Mammary epithelial cell (primary cell): ENCODE measurements around the gene FCRL3.

Source experiments
- CTCF ChIP-seq, 2 donors: IDR thresholded peaks in 1 of 2; conservative IDR thresholded peaks in 1 of 2; 2 replicates each; pipeline ENCODE4 v1.5.1; 2011 to 2012; ENCODE audit warnings: inconsistent platforms in 2 of 2, low read length in 2 of 2, mild to moderate bottlenecking in 2 of 2, control low read depth in 1 of 2, low read depth in 1 of 2; ENCODE audit not compliant: insufficient read depth in 1 of 2; ENCODE audit errors: extremely low read depth in 1 of 2
- EZH2 ChIP-seq: IDR thresholded peaks from 2 replicates; pipeline ENCODE4 v1.6.1; 2012; ENCODE audit warnings: low read length, inconsistent platforms, borderline replicate concordance

GRCh38 chr1:157704878-157705277, 4.3 kb upstream of the FCRL3 start:
- TF ChIP-seq CTCF (conservative IDR thresholded peaks at IDR 0.05 in 1 of 2, IDR thresholded peaks at IDR 0.05 in 1 of 2; ENCODE audit: extremely low read depth in 1 of 2, insufficient read depth in 1 of 2, low read depth in 1 of 2, low read length in 2 of 2) (no peak), EZH2 (no peak)
